ENCODE data around the gene LPIN2.
A peak's percentile ranks its signal among the peaks of the same experiment; 100 is the strongest.
"Not testable (repeated sequence)": the region's sequence is repeated elsewhere in the genome, so short reads cannot be mapped to it uniquely, and the experiment has no call there.

The LPIN2 gene

GRCh38 chr18:3010086-3010485 lies 2.9 kb downstream of the LPIN2 start:
- no peak for DNase-seq (ENCODE audit: low read depth in 3 of 3)

GRCh38 chr18:3008541-3008940 lies 4.4 kb downstream of the LPIN2 start:
- DNase-seq (ENCODE audit: low read depth in 3 of 3): no peak

GRCh38 chr18:3007491-3007890 lies 5.5 kb downstream of the LPIN2 start:
- no peak for DNase-seq (ENCODE audit: low read depth in 3 of 3)

GRCh38 chr18:3005462-3005861 lies 7.5 kb downstream of the LPIN2 start:
- no peak for DNase-seq (ENCODE audit: low read depth in 3 of 3)

- DNase-seq (ENCODE audit: low read depth in 3 of 3): not testable (repeated sequence)
Measured at GRCh38 chr18:3003766-3004165, 9.2 kb downstream of the LPIN2 start.

- DNase-seq (ENCODE audit: low read depth in 3 of 3): no peak
Measured at GRCh38 chr18:3002732-3003131, 10.2 kb downstream of the LPIN2 start.

GRCh38 chr18:2998644-2999043 lies 14.3 kb downstream of the LPIN2 start:
- DNase-seq (ENCODE audit: low read depth in 3 of 3): no peak

- no peak for DNase-seq (ENCODE audit: low read depth in 3 of 3)
Measured at GRCh38 chr18:2997846-2998564, 14.9 kb downstream of the LPIN2 start.

- DNase-seq (ENCODE audit: low read depth in 3 of 3): no peak
Measured at GRCh38 chr18:2997429-2997828, 15.5 kb downstream of the LPIN2 start.

- peak in 2 of 3 donors; percentile 31 to 66 for DNase-seq (ENCODE audit: low read depth in 3 of 3)
Measured at GRCh38 chr18:2994603-2995432, 18.1 kb downstream of the LPIN2 start.

- no peak for DNase-seq (ENCODE audit: low read depth in 3 of 3)
Measured at GRCh38 chr18:2994020-2994589, 18.8 kb downstream of the LPIN2 start.

- no peak for DNase-seq (ENCODE audit: low read depth in 3 of 3)
Measured at GRCh38 chr18:2992995-2993877, 19.7 kb downstream of the LPIN2 start.

GRCh38 chr18:2990956-2991640 lies 21.8 kb downstream of the LPIN2 start:
- DNase-seq (ENCODE audit: low read depth in 3 of 3): no peak

GRCh38 chr18:2987876-2988790 lies 24.8 kb downstream of the LPIN2 start:
- no peak for DNase-seq (ENCODE audit: low read depth in 3 of 3)

- no peak for DNase-seq (ENCODE audit: low read depth in 3 of 3)
Measured at GRCh38 chr18:2986150-2986865, 26.6 kb downstream of the LPIN2 start.

GRCh38 chr18:2985628-2986027 lies 27.3 kb downstream of the LPIN2 start:
- no peak for DNase-seq (ENCODE audit: low read depth in 3 of 3)

- DNase-seq (ENCODE audit: low read depth in 3 of 3): no peak
Measured at GRCh38 chr18:2984703-2985261, 28.2 kb downstream of the LPIN2 start.

- no peak for DNase-seq (ENCODE audit: low read depth in 3 of 3)
Measured at GRCh38 chr18:2984091-2984490, 28.9 kb downstream of the LPIN2 start.

GRCh38 chr18:2983296-2983695 lies 29.6 kb downstream of the LPIN2 start:
- DNase-seq (ENCODE audit: low read depth in 3 of 3): no peak
